Measurements from ENCODE around the gene UBE2H.
A peak's percentile ranks its signal among the peaks of the same experiment; 100 is the strongest.

DNA sequence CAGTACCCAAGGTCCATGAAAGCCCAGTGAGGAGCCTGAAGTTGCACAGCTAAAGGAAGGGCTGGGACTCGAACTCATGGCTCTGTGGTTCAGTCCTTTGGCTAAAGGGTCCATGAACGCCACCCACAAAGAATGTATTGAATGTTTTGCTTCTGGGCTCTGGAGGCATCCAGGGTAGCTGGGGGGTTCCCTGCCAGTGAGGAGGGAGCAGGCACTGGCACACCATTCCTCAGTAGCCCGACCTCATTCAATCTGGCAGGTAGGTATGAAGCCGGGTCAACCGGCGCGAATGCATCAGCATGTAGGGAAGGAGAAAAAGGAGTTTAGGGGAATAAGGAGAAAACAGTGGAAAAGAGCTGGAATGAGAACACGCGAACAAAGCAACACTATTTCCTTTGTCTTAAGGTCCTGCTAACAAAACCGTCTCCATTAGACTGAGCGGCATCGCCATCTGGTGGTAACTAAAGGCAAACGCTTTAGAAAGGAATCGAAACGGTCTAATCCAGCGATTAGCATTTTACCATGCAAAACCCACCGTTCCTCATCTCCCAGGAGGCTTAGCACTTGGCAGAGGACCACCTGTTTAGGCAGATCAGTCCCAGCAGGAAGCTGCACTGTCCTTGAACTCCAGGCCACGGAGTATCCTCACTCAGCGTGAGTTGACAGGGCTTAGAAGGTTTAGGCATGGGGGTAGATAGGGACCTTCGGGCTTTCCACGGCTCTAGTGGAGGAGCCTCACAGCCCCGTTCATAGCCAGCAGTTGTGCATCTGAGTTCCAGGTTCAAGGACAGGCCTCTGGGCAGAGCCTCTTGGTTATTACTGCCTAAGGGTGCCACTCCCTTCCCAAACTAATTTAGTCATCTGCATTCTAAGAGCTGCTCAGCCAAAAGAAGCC is 122.8 kb downstream of the UBE2H start:
- peak; percentile 39 for TF ChIP-seq POLR2AphosphoS5 (IDR thresholded peaks at IDR 0.05; ENCODE audit: borderline replicate concordance, low read depth, low read length)
- no peak for TF ChIP-seq EZH2 (IDR thresholded peaks at IDR 0.05)
